H1 (cell line): ENCODE measurements around the gene F10. TPM values are rescaled to one million over a fixed set of nuclear protein-coding genes. Genes with fewer than 3 reads are reported as not detected.

ENCODE experiments used
- CTCF ChIA-PET: fragments of 300-600 bp; sonication (Branson Sonifier 250); formaldehyde crosslinking; loops from one replicate; lab custom pipeline; 2021; ENCODE audit not compliant: partially characterized antibody; lab: Charles Lee
- POLR2A ChIA-PET: fragments of 300-600 bp; sonication (Branson Sonifier 250); formaldehyde crosslinking; loops from one replicate; lab custom pipeline; 2021; ENCODE audit warnings: inconsistent platforms; ENCODE audit not compliant: partially characterized antibody; lab: Charles Lee
- DNase-seq, 2 experiments: peaks; one replicate each; pipeline versions ENCODE4 v3.0.0 to v3.0.0-alpha.2; 2010 to 2022; ENCODE audit warnings: low spot score in 2 of 2, low read depth in 1 of 2, mixed read lengths in 1 of 2
- FAIRE-seq: peaks from 2 replicates; lab custom pipeline; 2011; peaks lifted over from hg19 to GRCh38; lab: Jason Lieb, UNC
- H2AFZ ChIP-seq: 2 replicates; pipeline ENCODE4 v1.8.1; 2012; ENCODE audit warnings: low read length, inconsistent platforms
- H2AK5ac ChIP-seq: 2 replicates; pipeline ENCODE4 v1.6.1; 2013; ENCODE audit warnings: low read depth, low read length
- H2BK120ac ChIP-seq: replicated peaks from 2 replicates; pipeline ENCODE3; 2013; ENCODE audit warnings: low read depth, low read length, inconsistent platforms
- H2BK12ac ChIP-seq: 2 replicates; pipeline ENCODE4 v1.6.1; 2013; ENCODE audit warnings: low read depth, low read length
- H2BK15ac ChIP-seq: 2 replicates; pipeline ENCODE4 v1.6.1; 2013; ENCODE audit warnings: low read length
- H2BK20ac ChIP-seq: 2 replicates; pipeline ENCODE4 v1.6.1; 2013; ENCODE audit warnings: low read length
- H2BK5ac ChIP-seq: 2 replicates; pipeline ENCODE4 v1.6.1; 2013; ENCODE audit warnings: low read depth, low read length
- H3K14ac ChIP-seq: 2 replicates; pipeline ENCODE4 v1.6.1; 2013; ENCODE audit warnings: inconsistent platforms; ENCODE audit not compliant: insufficient read length
- H3K18ac ChIP-seq: 2 replicates; pipeline ENCODE4 v1.6.1; 2013; ENCODE audit warnings: low read length; ENCODE audit errors: extremely low read depth
- H3K23ac ChIP-seq: 2 replicates; pipeline ENCODE4 v1.6.1; 2013; ENCODE audit warnings: inconsistent platforms; ENCODE audit not compliant: insufficient read length
- H3K23me2 ChIP-seq: 2 replicates; pipeline ENCODE4 v1.6.1; 2013; ENCODE audit warnings: low read depth, low read length
- H3K27ac ChIP-seq: 2 replicates; pipeline ENCODE4 v1.6.1; 2011; ENCODE audit warnings: low read depth, low read length, inconsistent platforms
- H3K27me3 ChIP-seq, 4 experiments: replicated peaks in 1 of 4; 1 replicate in 1 of 4; 2 replicates in 3 of 4; pipeline versions ENCODE4 v1.6.1 to v1.8.1; 2011 to 2013; ENCODE audit warnings: low read length in 3 of 4, mild to moderate bottlenecking in 3 of 4, inconsistent platforms in 2 of 4, mixed read lengths in 2 of 4, moderate library complexity in 1 of 4; ENCODE audit not compliant: control insufficient read depth in 3 of 4, insufficient read depth in 3 of 4; ENCODE audit errors: extremely low read depth in 1 of 4
- H3K36me3 ChIP-seq, 4 experiments: 2 replicates each; pipeline versions ENCODE4 v1.6.1 to v1.8.1; 2011 to 2013; ENCODE audit warnings: mild to moderate bottlenecking in 4 of 4, low read length in 3 of 4, moderate library complexity in 2 of 4, control low read depth in 1 of 4, inconsistent platforms in 1 of 4; ENCODE audit not compliant: insufficient read depth in 4 of 4, control insufficient read depth in 2 of 4
- H3K4ac ChIP-seq: replicated peaks from 2 replicates; pipeline ENCODE3; 2013; ENCODE audit warnings: low read length, low read depth, mixed read lengths, inconsistent platforms; ENCODE audit not compliant: insufficient read length
- H3K4me1 ChIP-seq, 4 experiments: replicated peaks in 1 of 4; 1 replicate in 1 of 4; 2 replicates in 3 of 4; pipeline versions ENCODE4 v1.6.1 to v1.8.1; 2011 to 2013; ENCODE audit warnings: low read length in 3 of 4, inconsistent platforms in 2 of 4, mixed read lengths in 1 of 4; ENCODE audit not compliant: insufficient read depth in 4 of 4, control insufficient read depth in 3 of 4
- H3K4me2 ChIP-seq, 2 experiments: 2 replicates each; pipeline versions ENCODE4 v1.6.1 to v1.8.1; 2011 to 2013; ENCODE audit warnings: low read depth in 2 of 2, low read length in 2 of 2, control low read depth in 1 of 2, inconsistent platforms in 1 of 2, mild to moderate bottlenecking in 1 of 2; ENCODE audit not compliant: insufficient read depth in 1 of 2
- H3K4me3 ChIP-seq, 4 experiments: fragments of 200-600, 300-600 bp in 1 of 4; sonication (generic), shearing (Covaris generic), sonication (Bioruptor Twin) in 1 of 4; 2 replicates each; pipeline versions ENCODE4 v1.5.1 to v1.8.1; 2011 to 2016; ENCODE audit warnings: low read length in 4 of 4, low read depth in 3 of 4, control low read depth in 2 of 4, inconsistent platforms in 2 of 4, mild to moderate bottlenecking in 2 of 4, mixed read lengths in 1 of 4, moderate library complexity in 1 of 4; ENCODE audit not compliant: insufficient read depth in 2 of 4; ENCODE audit errors: extremely low read depth in 1 of 4
- H3K56ac ChIP-seq: replicated peaks from 2 replicates; pipeline ENCODE3; 2013; ENCODE audit warnings: low read depth, mild to moderate bottlenecking, mixed read lengths, low read length, inconsistent platforms; ENCODE audit not compliant: insufficient read length
- H3K79me1 ChIP-seq: 2 replicates; pipeline ENCODE4 v1.6.1; 2013; ENCODE audit warnings: low read depth, low read length, control low read depth
- H3K79me2 ChIP-seq, 2 experiments: 2 replicates each; pipeline versions ENCODE4 v1.6.1 to v1.8.1; 2012 to 2013; ENCODE audit warnings: low read length in 2 of 2, mild to moderate bottlenecking in 2 of 2, inconsistent platforms in 1 of 2; ENCODE audit not compliant: insufficient read depth in 2 of 2, control insufficient read depth in 1 of 2
- H3K9ac ChIP-seq, 4 experiments: replicated peaks in 1 of 4; 1 replicate in 1 of 4; 2 replicates in 3 of 4; pipeline versions ENCODE4 v1.6.1 to v1.8.1; 2011 to 2013; ENCODE audit warnings: low read depth in 3 of 4, low read length in 3 of 4, control low read depth in 2 of 4, mild to moderate bottlenecking in 2 of 4, moderate library complexity in 2 of 4, inconsistent platforms in 1 of 4; ENCODE audit errors: extremely low read depth in 1 of 4
- H3K9me3 ChIP-seq, 2 experiments: 2 replicates each; pipeline versions ENCODE4 v1.6.1 to v1.8.1; 2012 to 2013; ENCODE audit warnings: mild to moderate bottlenecking in 2 of 2, moderate library complexity in 2 of 2, control low read depth in 1 of 2, inconsistent platforms in 1 of 2, low read depth in 1 of 2, low read length in 1 of 2, mixed read lengths in 1 of 2; ENCODE audit not compliant: insufficient read depth in 2 of 2
- H4K20me1 ChIP-seq, 2 experiments: replicated peaks in 1 of 2; 2 replicates each; pipeline versions ENCODE3 to v1.8.1; 2011 to 2013; ENCODE audit warnings: inconsistent platforms in 2 of 2, low read length in 2 of 2, mild to moderate bottlenecking in 1 of 2; ENCODE audit not compliant: insufficient read depth in 2 of 2, control insufficient read depth in 1 of 2
- H4K5ac ChIP-seq: 2 replicates; pipeline ENCODE4 v1.6.1; 2013; ENCODE audit warnings: low read length, low read depth, mixed read lengths, inconsistent platforms; ENCODE audit not compliant: insufficient read length
- H4K8ac ChIP-seq: 2 replicates; pipeline ENCODE4 v1.8.0; 2013; ENCODE audit warnings: mild to moderate bottlenecking, moderate library complexity, low read length, inconsistent platforms; ENCODE audit not compliant: insufficient read depth; ENCODE audit errors: extremely low read depth
- H4K91ac ChIP-seq: replicated peaks from 2 replicates; pipeline ENCODE3; 2013; ENCODE audit warnings: low read length, mixed read lengths, inconsistent platforms; ENCODE audit not compliant: insufficient read length
- BRCA1 ChIP-seq: IDR thresholded peaks from 2 replicates; pipeline ENCODE4 v1.6.1; 2012; ENCODE audit warnings: low read depth, low read length, improper control_type of control experiment
- CHD2 ChIP-seq: IDR thresholded peaks from 2 replicates; pipeline ENCODE4 v1.6.1; 2012; ENCODE audit warnings: low read length, improper control_type of control experiment
- SAP30 ChIP-seq: fragments of 300-600 bp; sonication (generic); IDR thresholded peaks from 2 replicates; pipeline ENCODE4 v1.7.1; 2012; ENCODE audit warnings: low read length, moderate library complexity, mild to moderate bottlenecking, inconsistent platforms; ENCODE audit not compliant: insufficient read depth, insufficient replicate concordance
- WGBS, 2 experiments: shearing (Covaris generic) in 1 of 2; methylation state at CpG; one replicate each; pipeline versions ENCODE4 v1.1.6 to v1.1.7; 2013 to 2015; ENCODE audit warnings: low lambda C conversion rate in 2 of 2, mixed read lengths in 2 of 2, inconsistent platforms in 1 of 2, low coverage in 1 of 2, missing lambda C conversion rate in 1 of 2; ENCODE audit not compliant: insufficient replicate concordance in 2 of 2, insufficient coverage in 1 of 2, insufficient read length in 1 of 2; ENCODE audit errors: extremely low coverage in 1 of 2, missing lambda C conversion rate in 1 of 2; 5-methylcytosine and 5-hydroxymethylcytosine counted together
- polyA plus RNA-seq, 7 experiments: library from polyadenylated mRNA; depleted of rRNA in 3 of 7; stranded (reverse) in 5 of 7; unstranded in 2 of 7; fragments of >200 nt in 5 of 7; fragments of 200-250 nt in 2 of 7; gene quantifications; 1 replicate in 5 of 7; 2 replicates in 1 of 7; 4 replicates in 1 of 7; pipeline versions ENCODE4 v1.2.1 to v1.2.3, GENCODE V29; 2011 to 2013; ENCODE audit warnings: missing spikeins in 2 of 7, mixed read lengths in 2 of 7
- total RNA-seq: library from RNA; stranded (reverse); fragmentation: NEBNext Ultra II Directional; extraction: Animal tissue kit (Norgen Biotek cat#: 25700); gene quantifications from 2 replicates; pipeline ENCODE4 v1.2.1, GENCODE V29; 2021
- TF ChIP-seq, protein P1 (sequence below): IDR thresholded peaks from 2 replicates; pipeline ENCODE4 v1.6.1; 2012; ENCODE audit warnings: low read length, inconsistent platforms
- TF ChIP-seq, protein P2 (sequence below), 3 experiments: IDR thresholded peaks; 1 replicate in 2 of 3; 2 replicates in 1 of 3; pipeline versions ENCODE4 v1.5.1 to v1.6.1; 2011; ENCODE audit warnings: low read length in 3 of 3, mild to moderate bottlenecking in 3 of 3, inconsistent platforms in 2 of 3, low read depth in 1 of 3, moderate library complexity in 1 of 3; ENCODE audit not compliant: insufficient read depth in 1 of 3; ENCODE audit errors: control extremely low read depth in 1 of 3

Gene F10
- total and polyA plus RNA-seq, 2 of the 8 experiments (the other 6 are each of a cell fraction or from before 2014, with no cell fraction given): 2.0 to 4.2 TPM

DNA sequence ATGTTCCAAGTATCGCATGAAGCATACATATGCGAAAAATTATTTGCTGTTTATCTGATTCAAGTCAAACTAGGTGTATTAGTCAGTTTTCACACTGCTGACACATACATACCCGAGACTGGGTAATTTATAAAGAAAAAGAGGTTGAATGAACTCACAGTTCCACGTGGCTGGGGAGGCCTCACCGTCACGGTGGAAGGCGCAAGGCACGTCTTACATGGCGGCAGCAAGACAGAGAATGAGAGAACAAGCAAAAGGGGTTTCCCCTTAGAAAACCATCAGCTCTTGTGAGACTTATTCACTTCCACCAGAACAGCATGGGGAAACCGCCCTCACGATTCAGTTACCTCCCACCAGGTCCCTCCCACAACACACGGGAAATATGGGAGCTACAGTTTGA is 22.9 kb downstream of the F10 start:
- Histone ChIP-seq H3K18ac (no peak overlapping the region), H3K27ac (no peak overlapping the region), H2BK12ac (no peak overlapping the region), H3K9ac (no peak overlapping the region), H3K27me3 (no peaks in the 10 kb centered on the region; a peak in 1 of 7 replicates), H3K56ac (no peak overlapping the region), H3K23ac (no peak overlapping the region), H3K79me1 (no peaks in the 10 kb centered on the region), H3K4me1 (no peaks in the 10 kb centered on the region; a peak in 1 of 7 replicates), H2AFZ (no peak overlapping the region), H3K79me2 (no peaks in the 10 kb centered on the region), H3K4me2 (no peak overlapping the region), H2AK5ac (no peak overlapping the region), H2BK15ac (no peak overlapping the region), H3K36me3 (no peaks in the 10 kb centered on the region), H2BK5ac (no peak overlapping the region), H3K23me2 (no peaks in the 10 kb centered on the region), H2BK20ac (no peak overlapping the region), H4K8ac (no peak overlapping the region), H3K9me3 (no peaks in the 10 kb centered on the region), H4K20me1 (no peaks in the 10 kb centered on the region), H3K14ac (no peak overlapping the region), H3K4me3 (no peak overlapping the region), H2BK120ac (no peak overlapping the region), H3K4ac (no peak overlapping the region), H4K5ac (no peak overlapping the region), H4K91ac (no peak overlapping the region)
- CTCF ChIA-PET: interaction anchor here (2.7 to 2.9 kb wide), 2 partner anchors 14 to 60 kb away, joined by 7 to 9 read pairs; no protein-coding TSS in a partner anchor
- POLR2A ChIA-PET: no interaction called here
- DNase-seq (no peak), FAIRE-seq (no peak)
- WGBS, 2 experiments: 90% methylated on average over 12 of the region's 12 CpGs; no CpG with 5 or more reads in 1 of the 2 experiments
- TF ChIP-seq, protein P1, sequence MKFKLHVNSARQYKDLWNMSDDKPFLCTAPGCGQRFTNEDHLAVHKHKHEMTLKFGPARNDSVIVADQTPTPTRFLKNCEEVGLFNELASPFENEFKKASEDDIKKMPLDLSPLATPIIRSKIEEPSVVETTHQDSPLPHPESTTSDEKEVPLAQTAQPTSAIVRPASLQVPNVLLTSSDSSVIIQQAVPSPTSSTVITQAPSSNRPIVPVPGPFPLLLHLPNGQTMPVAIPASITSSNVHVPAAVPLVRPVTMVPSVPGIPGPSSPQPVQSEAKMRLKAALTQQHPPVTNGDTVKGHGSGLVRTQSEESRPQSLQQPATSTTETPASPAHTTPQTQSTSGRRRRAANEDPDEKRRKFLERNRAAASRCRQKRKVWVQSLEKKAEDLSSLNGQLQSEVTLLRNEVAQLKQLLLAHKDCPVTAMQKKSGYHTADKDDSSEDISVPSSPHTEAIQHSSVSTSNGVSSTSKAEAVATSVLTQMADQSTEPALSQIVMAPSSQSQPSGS: no peak
- TF ChIP-seq BRCA1 (no peak), CHD2 (no peak), SAP30 (no peak)
- TF ChIP-seq, protein P2, sequence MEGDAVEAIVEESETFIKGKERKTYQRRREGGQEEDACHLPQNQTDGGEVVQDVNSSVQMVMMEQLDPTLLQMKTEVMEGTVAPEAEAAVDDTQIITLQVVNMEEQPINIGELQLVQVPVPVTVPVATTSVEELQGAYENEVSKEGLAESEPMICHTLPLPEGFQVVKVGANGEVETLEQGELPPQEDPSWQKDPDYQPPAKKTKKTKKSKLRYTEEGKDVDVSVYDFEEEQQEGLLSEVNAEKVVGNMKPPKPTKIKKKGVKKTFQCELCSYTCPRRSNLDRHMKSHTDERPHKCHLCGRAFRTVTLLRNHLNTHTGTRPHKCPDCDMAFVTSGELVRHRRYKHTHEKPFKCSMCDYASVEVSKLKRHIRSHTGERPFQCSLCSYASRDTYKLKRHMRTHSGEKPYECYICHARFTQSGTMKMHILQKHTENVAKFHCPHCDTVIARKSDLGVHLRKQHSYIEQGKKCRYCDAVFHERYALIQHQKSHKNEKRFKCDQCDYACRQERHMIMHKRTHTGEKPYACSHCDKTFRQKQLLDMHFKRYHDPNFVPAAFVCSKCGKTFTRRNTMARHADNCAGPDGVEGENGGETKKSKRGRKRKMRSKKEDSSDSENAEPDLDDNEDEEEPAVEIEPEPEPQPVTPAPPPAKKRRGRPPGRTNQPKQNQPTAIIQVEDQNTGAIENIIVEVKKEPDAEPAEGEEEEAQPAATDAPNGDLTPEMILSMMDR (IDR thresholded peaks at IDR 0.05; ENCODE audit: control extremely low read depth in 1 of 3, insufficient read depth in 1 of 3, low read depth in 1 of 3, low read length in 3 of 3): no peak
